BJ (cell line): ENCODE measurements around the gene ODAD3. TPM values are rescaled to one million over a fixed set of nuclear protein-coding genes. Genes with fewer than 3 reads are reported as not detected.
"Not testable (repeated sequence)": the region's sequence is repeated elsewhere in the genome, so short reads cannot be mapped to it uniquely, and the experiment has no call there.

ENCODE experiments used
- CTCF ChIA-PET: fragments of 350-600 bp; formaldehyde crosslinking; extraction: SDS; loops from one replicate; lab custom pipeline; 2021; ENCODE audit warnings: antibody characterized with exemption, inconsistent platforms; lab: Yijun Ruan, JAX
- POLR2A ChIA-PET: fragments of 300-600 bp; sonication (Branson Sonifier 250); formaldehyde crosslinking; extraction: SDS; loops from one replicate; lab custom pipeline; 2021; ENCODE audit warnings: antibody characterized with exemption; lab: Charles Lee
- DNase-seq: peaks from one replicate; pipeline ENCODE4 v3.0.0-alpha.2; 2011; ENCODE audit warnings: low read depth
- H3K27me3 ChIP-seq: 2 replicates; pipeline ENCODE4 v1.6.0; 2011; ENCODE audit warnings: low read length; ENCODE audit not compliant: control insufficient read depth, insufficient read depth
- H3K36me3 ChIP-seq: 2 replicates; pipeline ENCODE4 v1.5.1; 2011; ENCODE audit warnings: low read length; ENCODE audit not compliant: control insufficient read depth, insufficient read depth
- H3K4me3 ChIP-seq: 2 replicates; pipeline ENCODE4 v1.5.1; 2011; ENCODE audit warnings: low read depth, mild to moderate bottlenecking, control low read depth, low read length
- CTCF ChIP-seq: IDR thresholded peaks from 2 replicates; pipeline ENCODE4 v1.5.1; 2011; ENCODE audit warnings: low read depth, mild to moderate bottlenecking, control low read depth, inconsistent platforms, low read length, moderate library complexity; ENCODE audit not compliant: insufficient read depth
- polyA plus RNA-seq: library from polyadenylated mRNA; depleted of rRNA; stranded (reverse); fragments of >200 nt; gene quantifications from 2 replicates; pipeline ENCODE4 v1.2.3, GENCODE V29; 2011

Gene ODAD3
- polyA plus RNA-seq, 1 experiment: 0.38 TPM

GRCh38 chr19:11463391-11463790 is 28.5 kb upstream of the ODAD3 start:
- Histone ChIP-seq H3K36me3 (no peaks in the 10 kb centered on the region), H3K27me3 (no peaks in the 10 kb centered on the region), H3K4me3 (no peak overlapping the region)
- no peak for TF ChIP-seq CTCF
- no peak for DNase-seq
- CTCF ChIA-PET: no interaction called here
- POLR2A ChIA-PET: no interaction called here

GRCh38 chr19:11461453-11461852 is 26.5 kb upstream of the ODAD3 start:
- no peak for DNase-seq
- Histone ChIP-seq H3K4me3 (no peak overlapping the region), H3K27me3 (no peaks in the 10 kb centered on the region), H3K36me3 (no peaks in the 10 kb centered on the region)
- no peak for TF ChIP-seq CTCF
- ChIA-PET CTCF (interaction anchor here (1.7 kb wide), 1 partner anchor 21 kb away, joined by 5 read pairs; no protein-coding TSS in a partner anchor), POLR2A (no interaction called here)

GRCh38 chr19:11460207-11460606 is 25.3 kb upstream of the ODAD3 start:
- no peak for DNase-seq
- H3K27me3 ChIP-seq: no peaks in the 10 kb centered on the region
- CTCF ChIA-PET: no interaction called here
- no peaks in the 10 kb centered on the region for H3K36me3 ChIP-seq
- no peak overlapping the region for H3K4me3 ChIP-seq
- peak; percentile 22; the same call in 1 of the 2 replicates for TF ChIP-seq CTCF
- POLR2A ChIA-PET: no interaction called here

GRCh38 chr19:11458912-11459311 is 24.0 kb upstream of the ODAD3 start:
- CTCF ChIA-PET: interaction anchor here (0.6 to 1.0 kb wide), 2 partner anchors 23 to 185 kb away, joined by 3 to 4 read pairs; no protein-coding TSS in a partner anchor
- DNase-seq, H3K4me3 ChIP-seq, POLR2A ChIA-PET, H3K36me3 ChIP-seq, H3K27me3 ChIP-seq: not testable (repeated sequence)

GRCh38 chr19:11458236-11458900 is 23.4 kb upstream of the ODAD3 start:
- ChIA-PET CTCF (interaction anchor here (1.0 kb wide), 1 partner anchor 24 kb away, joined by 3 read pairs; no protein-coding TSS in a partner anchor), POLR2A (no interaction called here)
- TF ChIP-seq CTCF: no peak
- H3K27me3 ChIP-seq: no peaks in the 10 kb centered on the region
- no peaks in the 10 kb centered on the region for H3K36me3 ChIP-seq
- H3K4me3 ChIP-seq: no peak overlapping the region
- DNase-seq: no peak

GRCh38 chr19:11457831-11458230 is 22.9 kb upstream of the ODAD3 start:
- H3K4me3 ChIP-seq: no peak overlapping the region
- TF ChIP-seq CTCF: no peak
- ChIA-PET POLR2A (no interaction called here), CTCF (interaction anchor here (2.3 kb wide), 1 partner anchor 25 kb away, joined by 8 read pairs; no protein-coding TSS in a partner anchor)
- no peaks in the 10 kb centered on the region for H3K27me3 ChIP-seq
- no peaks in the 10 kb centered on the region for H3K36me3 ChIP-seq
- no peak for DNase-seq
